NCI-H1105 treated with DMSO at 0.1 percent for 48 hours (cell line): ENCODE results near the gene SLC2A11.
"Not testable (repeated sequence)": the region's sequence is repeated elsewhere in the genome, so short reads cannot be mapped to it uniquely, and the experiment has no call there.

Experiments
- DNase-seq: peaks from one replicate; lab custom pipeline; 2025; lab: John Stamatoyannopoulos, UW

The SLC2A11 gene

DNA sequence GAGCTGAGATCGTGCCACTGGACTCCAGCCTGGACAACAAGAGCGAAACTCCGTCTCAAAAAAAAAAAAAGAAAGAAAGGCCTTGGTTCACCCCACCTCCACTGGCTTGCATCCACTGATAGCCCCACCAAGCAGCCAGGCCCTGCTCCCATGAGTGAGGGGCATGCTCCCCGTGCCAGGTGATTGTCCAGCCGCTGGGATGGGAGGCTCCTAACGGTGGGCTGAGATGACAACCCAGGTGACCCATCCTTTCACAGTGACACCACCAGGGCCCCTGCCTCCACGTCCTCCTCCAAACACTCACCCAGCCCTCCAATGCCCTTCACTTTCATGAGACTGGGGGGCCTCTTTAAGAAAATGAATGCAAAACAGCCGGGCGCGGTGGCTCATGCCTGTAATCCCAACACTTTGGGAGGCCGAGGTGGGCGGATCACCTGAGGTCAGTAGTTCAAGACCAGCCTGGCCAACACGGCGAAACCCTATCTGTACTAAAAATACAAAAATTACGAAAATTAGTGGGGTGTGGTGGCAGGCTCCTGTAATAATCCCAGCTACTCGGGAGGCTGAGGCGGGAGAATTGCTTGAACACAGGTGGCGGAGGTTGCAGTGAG, 10.3 kb upstream of the SLC2A11 start:
- no peak for DNase-seq

DNA sequence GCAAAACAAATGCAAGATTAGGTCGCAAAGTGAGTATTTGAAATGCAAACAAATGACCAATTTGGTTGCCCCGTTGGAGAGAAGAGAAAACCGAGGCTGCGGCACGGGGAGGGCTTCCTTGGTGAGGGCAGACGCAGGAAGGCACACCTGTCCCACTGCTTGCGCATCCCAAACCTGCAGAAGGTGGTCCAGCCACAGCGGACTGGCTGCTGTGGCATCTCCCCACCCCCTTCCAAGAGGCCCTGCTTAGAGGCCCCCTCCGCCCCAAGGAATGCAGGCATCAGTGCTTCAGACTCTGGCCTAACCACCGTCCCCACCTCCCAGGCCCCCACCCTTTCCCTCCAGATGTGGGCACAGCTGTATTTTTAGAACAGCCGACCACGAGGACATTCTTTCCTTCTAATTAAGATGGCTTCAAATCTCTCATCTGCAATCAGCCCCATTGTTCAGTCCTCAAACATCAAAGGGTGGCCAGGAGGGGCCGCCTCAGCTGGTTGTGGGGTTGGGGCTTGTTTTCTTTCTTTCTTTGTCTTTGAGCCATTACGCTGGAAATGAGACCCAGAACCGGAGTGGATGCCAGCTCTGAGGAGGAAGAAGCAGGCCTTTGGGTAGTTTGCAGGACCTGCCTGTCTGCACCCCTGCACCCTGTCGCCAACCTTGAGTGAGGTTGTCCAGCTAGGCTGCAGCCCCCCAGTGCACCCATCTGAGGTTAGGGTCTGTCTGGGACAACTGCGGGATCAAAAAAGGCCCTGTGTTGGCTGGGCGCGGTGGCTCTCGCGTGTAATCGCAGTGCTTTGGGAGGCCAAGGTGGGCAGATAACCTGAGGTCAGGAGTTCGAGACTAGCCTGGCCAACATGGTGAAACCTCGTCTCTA, 9.4 kb upstream of the SLC2A11 start:
- no peak for DNase-seq

DNA sequence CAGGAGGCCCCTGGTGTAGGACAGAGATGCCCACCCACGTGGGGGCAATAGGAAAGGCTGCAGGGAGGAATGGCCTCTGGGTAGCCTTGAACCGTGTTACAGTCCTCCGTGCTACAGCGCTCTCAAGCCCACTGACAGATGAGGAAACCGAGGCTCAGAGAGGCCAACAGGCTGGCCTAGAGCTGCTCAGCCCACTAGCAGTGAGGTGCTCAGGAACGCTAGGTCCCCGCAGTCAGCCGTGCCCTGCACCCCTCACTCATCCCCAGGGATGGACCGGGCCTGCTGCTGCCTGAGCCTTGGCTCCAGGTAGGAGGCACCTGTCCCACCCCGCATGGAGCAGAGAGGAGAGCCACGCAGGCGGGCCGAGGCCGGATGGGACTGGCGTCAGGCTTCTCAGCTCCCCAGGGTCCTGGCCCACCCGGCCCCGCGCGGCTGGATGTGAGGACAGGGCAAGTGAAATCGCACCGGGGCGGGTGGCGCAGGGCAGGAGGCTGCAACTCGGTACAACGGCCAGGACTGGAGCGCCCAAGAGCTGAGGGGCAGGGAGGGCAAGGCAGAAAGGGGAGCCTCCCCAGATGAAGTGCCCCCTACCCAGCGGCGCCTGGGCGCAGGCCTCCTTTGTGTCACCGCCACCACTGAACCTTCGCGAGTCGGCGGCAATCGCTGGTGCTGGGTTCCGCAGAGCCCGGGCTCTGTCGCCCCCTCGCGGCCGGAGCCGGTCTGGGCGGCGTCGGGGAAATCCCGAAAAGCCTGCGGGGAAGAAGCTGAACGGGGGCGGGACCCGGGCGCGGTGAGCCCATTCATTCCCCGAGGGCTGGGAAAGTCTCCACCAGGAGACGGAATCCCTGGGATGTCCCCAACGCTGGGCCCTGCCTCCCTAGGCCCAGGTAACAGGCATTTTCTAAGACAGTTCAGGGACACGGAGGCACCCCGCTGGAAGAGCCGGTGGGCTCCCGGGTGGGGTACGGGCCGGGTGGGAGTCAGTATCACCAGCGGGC, 8.4 kb upstream of the SLC2A11 start:
- peak; percentile 60 for DNase-seq

DNA sequence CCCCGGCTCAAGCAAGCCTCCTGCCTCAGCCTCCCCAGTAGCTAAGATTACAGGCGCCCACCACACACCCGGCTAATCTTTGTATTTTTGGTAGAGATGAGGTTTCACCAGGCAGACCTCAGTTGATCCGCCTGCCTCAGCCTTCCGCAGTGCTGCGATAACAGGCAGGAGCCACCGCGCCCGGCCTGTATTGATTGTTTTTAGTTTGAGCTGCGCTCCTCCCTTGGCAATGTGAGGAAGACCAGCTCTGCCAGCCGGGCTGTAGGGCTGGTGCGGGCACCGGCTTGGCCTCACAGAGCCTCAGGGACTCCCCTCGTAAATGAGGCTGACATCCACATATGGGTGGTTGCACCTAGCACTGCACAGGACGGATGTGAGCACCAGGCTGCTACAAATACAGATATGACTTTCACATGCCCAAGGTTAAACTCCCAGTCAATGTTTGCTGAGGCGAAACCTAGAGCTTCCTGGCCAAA, 7.5 kb upstream of the SLC2A11 start:
- DNase-seq = no peak

DNA sequence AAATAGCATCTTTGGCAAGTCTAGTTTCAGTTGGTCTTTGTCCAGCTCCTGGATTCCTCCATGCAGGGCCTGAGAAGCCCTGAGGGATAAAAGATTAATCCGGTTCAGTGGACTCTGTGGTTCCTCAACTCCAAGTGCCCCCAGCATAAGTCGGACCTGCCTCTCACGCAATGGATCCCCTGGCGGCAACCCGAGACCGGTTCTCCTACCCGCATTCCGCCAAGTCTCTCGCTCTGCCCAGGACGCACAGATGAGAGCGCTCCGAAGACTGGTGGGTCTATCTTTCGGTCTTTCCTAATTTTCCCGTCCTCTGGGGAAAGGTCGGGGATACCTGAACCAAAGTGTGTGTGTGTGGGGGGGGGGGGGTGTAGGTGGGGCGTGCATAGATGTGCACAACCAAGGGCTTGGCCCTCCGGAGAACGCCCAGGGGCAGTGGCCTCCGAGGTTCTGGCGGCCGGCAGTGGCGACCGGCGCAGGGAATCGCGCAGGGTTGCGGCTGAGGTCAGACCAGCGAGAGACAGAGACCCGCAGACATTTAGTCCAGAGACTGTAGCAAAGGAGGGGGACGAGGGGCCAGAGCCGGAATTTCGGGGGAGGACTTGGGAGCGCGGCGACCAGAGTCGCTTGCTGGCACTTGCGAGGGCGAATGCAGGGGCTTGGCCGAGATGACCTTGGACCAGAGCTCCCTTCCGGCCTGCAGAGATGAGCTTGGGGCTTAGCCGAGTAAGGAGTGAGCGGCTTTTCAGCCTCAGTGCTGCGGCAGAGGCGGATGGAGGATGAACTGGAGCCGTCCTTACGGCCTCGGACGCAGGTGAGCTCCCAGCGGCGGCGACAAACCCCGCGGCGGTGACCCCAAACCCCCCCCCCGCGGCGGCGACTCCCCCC, 712 bp upstream of the SLC2A11 start:
- peak; percentile 52 for DNase-seq

DNA sequence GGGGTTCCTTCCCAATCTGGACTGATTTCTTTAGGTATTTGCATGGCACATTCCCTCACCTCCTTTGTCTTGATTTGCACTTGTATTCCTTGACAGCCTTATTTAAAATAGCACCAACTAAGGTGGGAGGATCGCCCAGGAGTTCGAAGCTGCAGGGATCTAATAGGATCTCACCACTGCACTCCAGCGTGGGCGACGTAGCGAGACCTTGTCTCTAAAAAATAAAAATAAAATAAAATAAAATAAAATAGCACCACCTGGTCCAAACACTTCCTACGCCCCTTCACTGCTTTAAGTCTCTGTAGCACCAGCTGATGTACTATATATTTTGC, 775 bp downstream of the SLC2A11 start:
- no peak for DNase-seq

DNA sequence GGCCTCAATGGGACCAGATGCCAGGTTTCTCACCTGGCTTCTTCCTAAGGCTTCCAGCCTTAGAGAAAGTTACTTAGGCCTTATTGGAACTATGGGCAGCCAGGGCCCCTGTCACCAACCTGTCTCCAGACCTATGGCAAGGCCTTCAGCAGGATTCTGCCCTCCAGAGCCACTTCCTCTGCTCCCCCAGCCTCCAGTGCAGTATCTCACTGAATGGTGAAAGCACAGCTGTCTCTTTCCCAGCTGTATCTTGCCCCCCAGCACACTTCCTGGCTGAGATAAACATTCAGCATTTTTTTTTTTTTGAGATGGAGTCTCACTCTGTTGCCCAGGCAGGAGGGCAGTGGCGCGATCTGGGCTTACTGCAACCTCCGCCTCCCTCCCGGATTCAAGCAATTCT, 1.5 kb downstream of the SLC2A11 start:
- DNase-seq = no peak

DNA sequence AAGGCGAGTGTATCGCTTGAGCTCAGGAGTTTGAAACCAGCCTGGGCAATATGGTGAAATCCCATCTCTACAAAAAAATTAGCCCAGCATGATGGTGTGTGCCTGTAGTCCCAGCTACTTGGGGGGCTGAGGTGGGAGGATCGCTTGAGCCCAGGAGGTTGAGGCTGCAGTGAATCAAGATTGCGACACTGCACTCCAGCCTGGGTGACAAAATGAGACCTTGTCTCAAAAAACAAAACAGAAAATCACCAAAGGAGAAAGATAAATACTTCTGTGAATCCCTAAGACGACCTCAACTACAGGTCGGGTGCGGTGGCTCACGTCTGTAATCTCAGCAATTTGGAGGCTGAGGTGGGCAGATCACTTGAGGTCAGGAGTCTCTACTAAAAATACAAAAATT, 2.5 kb downstream of the SLC2A11 start:
- not testable (repeated sequence) for DNase-seq

DNA sequence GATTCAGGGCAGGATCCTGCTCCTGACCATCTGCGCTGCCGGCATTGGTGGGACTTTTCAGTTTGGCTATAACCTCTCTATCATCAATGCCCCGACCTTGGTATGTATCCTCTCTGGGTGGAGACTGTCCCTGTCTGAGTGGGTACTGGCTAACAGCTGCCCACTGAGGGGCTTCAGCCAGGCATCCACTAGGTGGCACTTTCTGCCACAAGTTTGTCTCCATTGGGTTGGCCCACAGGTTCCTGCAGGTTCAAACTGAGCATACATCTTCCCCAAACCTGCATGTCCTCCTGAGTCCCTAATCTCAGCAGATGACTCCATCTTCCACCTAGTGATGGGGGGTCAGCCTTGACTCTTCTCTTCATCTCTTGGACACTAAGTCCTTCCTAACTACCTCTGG, 4.4 kb downstream of the SLC2A11 start:
- DNase-seq = peak; percentile 38

DNA sequence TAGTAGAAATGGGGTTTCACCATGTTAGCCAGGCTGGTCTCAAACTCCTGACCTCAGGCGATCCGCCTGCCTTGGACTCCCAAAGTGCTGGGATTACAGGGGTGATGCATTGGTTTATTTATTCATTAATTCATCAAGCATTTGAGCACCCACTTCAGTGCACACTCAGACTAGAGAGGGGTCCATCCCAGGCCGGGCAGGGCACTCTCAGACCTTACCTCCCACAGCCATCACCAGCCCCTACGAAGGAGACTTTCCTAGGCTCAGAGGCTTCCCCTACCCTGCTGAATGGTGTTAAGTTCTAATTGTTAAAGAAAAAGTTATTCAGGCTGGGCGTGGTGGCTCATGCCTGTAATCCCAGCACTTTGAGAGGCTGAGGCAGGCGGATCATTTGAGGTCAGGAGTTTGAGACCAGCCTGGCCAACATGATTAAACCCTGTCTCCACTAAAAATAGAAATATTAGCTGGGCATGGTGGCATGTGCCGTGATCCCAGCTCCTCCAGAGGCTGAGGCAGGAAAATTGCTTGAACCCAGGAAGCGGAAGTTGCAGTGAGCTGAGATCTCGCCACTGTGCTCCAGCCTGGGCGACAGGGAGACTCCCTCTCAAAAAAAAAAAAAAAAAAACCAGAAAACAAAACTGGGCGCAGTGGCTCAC, 7.0 kb downstream of the SLC2A11 start:
- DNase-seq = not testable (repeated sequence)

DNA sequence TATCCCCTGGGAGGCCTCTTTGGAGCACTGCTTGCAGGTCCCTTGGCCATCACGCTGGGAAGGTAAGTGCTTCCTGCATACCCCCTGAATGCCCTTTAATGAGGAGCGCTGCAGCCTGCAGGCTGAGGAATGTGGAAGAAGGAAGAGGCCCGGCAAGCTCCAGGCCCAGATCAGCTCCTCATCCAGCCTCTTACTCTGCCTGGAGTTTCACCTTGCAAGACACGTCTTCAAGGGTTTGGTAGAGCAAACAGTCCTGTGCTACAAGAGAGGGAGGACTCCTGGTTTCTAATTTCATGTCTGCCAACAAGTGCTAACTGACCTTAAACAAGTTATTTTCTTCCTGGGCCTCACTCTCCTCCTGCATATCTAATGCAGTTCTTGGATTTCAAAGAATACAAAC, 10.9 kb downstream of the SLC2A11 start:
- DNase-seq = no peak

DNA sequence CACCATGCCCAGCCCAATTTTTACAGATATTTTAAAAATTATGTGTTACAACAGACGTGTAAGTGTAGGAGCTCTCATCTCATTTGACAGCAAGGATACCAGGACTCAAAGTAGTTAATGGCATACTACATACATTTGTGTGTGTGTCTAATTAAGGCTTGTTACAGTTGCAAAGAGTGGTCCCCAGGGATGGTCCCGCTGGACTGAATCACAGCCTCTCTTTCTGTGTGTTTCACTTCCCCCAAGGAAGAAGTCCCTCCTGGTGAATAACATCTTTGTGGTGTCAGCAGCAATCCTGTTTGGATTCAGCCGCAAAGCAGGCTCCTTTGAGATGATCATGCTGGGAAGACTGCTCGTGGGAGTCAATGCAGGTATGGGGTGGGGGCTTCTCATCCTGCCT, 17.2 kb downstream of the SLC2A11 start:
- DNase-seq = no peak

DNA sequence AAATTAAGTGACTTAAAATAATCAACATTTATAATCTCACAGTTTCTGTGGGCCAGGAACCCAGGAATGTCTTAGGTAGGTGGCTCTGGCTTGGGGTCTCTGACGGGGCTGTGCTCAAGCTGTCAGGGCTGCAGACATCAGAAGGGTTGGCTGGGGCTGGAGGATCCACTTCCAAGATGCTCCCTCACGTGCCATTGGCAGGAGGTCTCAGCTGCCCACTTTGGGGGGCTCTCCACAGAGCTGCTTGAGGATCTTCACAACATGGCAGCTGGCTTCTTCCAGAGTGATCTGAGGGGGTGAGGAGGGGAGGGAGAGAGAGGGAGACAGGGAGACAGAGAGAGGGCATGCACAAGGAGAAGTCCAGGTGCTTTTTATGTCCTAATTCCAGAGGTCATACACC, 18.1 kb downstream of the SLC2A11 start:
- DNase-seq = no peak

DNA sequence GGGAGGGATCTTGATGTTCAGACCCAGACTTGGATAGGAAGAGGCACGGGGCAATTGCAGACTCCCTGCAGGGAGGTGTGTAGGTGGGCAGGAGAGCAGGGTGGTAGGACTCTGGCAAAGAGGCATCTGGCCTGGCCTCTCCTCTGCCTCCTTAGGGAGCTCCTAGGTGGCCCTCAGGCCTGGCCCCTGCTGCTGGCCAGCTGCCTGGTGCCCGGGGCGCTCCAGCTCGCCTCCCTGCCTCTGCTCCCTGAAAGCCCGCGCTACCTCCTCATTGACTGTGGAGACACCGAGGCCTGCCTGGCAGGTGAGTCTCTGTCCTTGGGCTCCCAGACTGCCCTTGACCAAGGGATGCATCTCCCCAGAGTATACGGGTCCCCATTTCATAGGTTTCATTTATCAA, 19.9 kb downstream of the SLC2A11 start:
- no peak for DNase-seq

DNA sequence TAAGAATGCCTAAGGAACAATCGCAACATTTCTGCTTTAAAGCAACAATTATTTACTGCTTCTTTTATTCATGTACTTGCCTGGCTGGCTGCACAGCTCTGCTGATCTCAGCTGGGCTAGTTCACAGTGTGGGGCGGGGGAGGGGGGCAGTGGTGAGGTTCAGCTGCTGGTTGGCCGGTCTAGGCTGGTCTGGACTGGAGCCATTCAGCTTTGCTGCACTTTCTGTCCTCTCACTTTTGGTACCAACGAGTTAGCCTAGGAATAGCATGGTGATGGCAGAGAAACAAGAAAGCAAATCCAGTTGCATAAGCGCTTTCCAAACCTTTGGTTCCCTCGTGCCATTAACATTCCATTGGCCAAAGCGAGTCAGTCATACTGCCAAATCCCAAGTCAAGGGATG, 20.5 kb downstream of the SLC2A11 start:
- DNase-seq = no peak

DNA sequence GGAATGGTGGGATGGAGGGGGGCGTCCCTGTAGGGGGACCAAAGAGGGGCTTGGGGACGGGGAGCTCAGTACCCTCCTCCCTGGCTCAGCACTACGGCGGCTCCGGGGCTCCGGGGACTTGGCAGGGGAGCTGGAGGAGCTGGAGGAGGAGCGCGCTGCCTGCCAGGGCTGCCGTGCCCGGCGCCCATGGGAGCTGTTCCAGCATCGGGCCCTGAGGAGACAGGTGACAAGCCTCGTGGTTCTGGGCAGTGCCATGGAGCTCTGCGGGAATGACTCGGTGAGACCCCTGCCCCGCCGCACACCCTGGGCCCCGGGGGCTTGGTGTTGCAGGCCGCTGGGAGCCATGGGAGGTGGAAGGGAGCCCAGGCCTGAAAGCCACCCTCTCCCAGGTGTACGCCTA, 24.7 kb downstream of the SLC2A11 start:
- DNase-seq = no peak

DNA sequence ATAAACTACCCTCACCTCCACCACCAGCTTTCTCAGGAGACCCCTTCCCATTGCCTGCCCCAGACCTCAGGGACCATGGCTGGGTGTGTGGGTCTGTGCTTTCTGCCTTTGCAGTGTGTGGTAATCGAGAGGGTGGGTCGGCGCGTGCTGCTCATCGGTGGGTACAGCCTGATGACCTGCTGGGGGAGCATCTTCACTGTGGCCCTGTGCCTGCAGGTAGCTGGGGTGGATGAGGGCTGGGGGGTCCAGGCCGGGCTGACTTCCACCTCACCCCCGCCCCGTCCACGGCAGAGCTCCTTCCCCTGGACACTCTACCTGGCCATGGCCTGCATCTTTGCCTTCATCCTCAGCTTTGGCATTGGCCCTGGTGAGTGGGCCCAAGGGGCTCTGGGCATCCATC, 26.0 kb downstream of the SLC2A11 start:
- no peak for DNase-seq

DNA sequence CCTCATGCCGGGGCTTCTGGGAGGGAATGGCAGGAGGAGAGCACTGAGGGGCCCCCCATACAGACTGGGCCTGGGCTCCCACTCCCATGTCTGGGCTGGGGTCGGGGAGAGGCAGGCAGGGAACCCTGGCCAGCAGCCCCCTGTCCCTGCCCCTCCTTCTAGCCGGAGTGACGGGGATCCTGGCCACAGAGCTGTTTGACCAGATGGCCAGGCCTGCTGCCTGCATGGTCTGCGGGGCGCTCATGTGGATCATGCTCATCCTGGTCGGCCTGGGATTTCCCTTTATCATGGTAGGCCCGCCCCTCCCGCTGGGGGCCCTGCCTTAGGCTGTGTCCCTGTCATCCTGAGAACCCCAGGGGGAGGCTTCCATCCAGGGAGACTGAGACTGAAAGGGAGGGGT, 26.5 kb downstream of the SLC2A11 start:
- no peak for DNase-seq

DNA sequence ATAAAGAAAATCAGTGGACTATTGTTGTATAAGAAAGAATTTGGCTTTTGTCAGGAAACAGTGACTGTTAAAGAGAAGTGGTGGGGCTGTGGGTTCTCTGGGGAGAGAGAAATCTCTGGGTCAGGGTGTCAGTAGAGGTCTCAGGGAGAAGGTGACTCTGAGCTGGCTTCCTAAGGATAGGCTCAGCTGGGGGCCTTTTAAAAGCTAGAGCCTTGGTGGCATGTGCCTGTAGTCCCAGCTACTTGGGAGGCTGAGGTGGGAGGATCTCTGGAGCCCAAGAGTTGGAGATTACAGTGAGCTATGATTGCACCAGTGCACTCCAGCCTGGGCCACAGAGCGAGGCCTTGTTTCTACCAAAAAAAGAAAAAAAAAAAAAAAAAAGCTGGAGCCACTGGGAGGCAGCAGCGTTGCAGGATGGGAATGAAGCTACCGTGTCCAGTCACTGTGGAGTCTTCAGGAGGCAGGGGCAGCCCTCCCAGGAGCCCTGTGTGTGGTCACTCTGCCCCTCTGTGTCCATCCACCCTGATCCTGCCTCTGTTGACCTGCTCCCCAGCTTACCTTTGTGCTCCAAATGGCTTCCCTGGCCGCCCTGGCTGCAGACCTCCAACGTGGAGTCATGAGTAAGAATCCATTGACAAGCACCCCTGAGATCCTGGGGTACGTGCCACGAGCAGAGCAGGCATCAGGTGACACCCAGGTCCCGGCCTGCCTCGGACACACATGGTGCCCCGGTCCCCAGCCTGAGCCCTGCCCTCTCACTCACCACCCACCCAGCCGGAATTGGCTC, 31.1 kb downstream of the SLC2A11 start:
- no peak for DNase-seq

DNA sequence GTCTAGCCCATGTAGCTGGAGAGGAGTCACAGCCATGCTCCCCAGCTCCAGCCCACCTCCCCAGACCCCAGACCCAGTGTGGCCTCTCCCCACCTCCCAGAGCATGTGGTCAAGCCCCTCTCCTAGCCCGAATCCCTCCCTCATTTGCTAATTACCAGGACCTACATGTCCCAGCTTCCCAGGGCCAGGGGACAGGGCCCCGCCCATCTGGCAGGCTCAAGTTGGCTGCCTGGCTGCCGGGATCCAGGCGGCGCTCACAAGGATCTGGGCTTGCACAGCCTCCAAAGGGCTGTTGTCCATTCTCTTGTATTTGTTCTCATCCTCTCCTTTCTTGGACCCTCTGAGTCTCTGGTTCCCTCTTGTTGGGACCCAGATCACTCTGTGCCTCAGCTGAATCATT, 31.9 kb downstream of the SLC2A11 start:
- DNase-seq = no peak
